Esophagus muscularis mucosa (tissue), 3 donors: ENCODE measurements around the gene GLB1L.

Source experiments
- POLR2A ChIP-seq: fragments of 450-650 bp; IDR thresholded peaks from one replicate; pipeline ENCODE4 v1.6.1; 2017; ENCODE audit warnings: antibody characterized with exemption, moderate library complexity, mild to moderate bottlenecking, low read depth
- TF ChIP-seq, protein P1 (sequence below), 3 experiments: fragments of 200-600 bp in 2 of 3; fragments of 450-650 bp in 1 of 3; sonication (generic) in 2 of 3; IDR thresholded peaks; one replicate each; pipeline ENCODE4 v1.5.1; 2017 to 2019; ENCODE audit warnings: antibody characterized with exemption in 3 of 3, mild to moderate bottlenecking in 2 of 3, moderate library complexity in 1 of 3

DNA sequence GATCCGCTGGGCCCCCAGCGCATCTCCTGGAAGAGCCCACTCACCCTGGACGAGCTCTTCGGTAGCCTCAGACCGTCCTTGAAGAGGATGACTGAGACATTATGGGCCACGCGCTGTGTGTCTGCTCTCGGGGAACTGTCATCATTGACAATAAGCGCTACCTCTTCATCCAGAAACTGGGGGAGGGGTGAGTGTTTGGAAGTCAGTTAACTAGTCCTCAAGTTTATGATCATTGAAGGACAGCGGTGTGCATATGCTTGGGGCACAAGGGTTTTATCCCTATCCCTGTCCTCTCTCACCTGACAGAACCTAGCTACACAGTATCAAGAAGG lies 621 bp upstream of the GLB1L start:
- TF ChIP-seq POLR2A, result no peak
- TF ChIP-seq, protein P1, sequence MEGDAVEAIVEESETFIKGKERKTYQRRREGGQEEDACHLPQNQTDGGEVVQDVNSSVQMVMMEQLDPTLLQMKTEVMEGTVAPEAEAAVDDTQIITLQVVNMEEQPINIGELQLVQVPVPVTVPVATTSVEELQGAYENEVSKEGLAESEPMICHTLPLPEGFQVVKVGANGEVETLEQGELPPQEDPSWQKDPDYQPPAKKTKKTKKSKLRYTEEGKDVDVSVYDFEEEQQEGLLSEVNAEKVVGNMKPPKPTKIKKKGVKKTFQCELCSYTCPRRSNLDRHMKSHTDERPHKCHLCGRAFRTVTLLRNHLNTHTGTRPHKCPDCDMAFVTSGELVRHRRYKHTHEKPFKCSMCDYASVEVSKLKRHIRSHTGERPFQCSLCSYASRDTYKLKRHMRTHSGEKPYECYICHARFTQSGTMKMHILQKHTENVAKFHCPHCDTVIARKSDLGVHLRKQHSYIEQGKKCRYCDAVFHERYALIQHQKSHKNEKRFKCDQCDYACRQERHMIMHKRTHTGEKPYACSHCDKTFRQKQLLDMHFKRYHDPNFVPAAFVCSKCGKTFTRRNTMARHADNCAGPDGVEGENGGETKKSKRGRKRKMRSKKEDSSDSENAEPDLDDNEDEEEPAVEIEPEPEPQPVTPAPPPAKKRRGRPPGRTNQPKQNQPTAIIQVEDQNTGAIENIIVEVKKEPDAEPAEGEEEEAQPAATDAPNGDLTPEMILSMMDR (IDR thresholded peaks at IDR 0.05), result no peak
